Inferior parietal cortex (tissue), 1 donor: ENCODE results near the gene SC5D.

ENCODE experiments used
- DNase-seq: peaks from one replicate; pipeline ENCODE4 v3.0.0-alpha.2; 2016; ENCODE audit errors: extremely low spot score

Gene SC5D

DNA sequence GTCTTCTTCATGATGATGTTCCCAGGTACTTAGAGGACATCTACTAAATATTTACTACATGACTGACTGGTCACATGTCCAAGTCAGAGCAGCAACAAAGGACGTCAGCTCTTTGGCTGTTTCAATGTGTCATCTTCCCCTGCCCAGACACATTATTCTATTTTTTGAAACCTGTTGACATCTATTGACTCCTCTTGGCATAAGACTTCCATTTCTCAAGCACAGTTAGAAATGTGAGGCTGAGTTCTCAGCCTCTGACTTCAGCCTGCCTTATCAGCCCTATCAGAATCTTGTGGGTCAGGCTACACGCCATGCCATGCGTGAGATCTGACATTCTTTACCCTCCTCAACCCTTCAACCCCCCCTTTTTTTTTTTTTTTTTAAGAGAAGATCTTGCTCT lies 63.8 kb downstream of the SC5D start:
- DNase-seq, result no peak
